GM12878 (cell line): Measurements from ENCODE around the gene PKP2. TPM values are rescaled to one million over a fixed set of nuclear protein-coding genes. Genes with fewer than 3 reads are reported as not detected.

Source experiments
- ATAC-seq: fragments of 200-7000 bp; cut with Tn5 transposase; 3 replicates; pipeline ENCODE4 v1.9.1; 2020; ENCODE audit warnings: mild to moderate bottlenecking, moderate library complexity
- BruUV-seq: library from RNA; stranded (reverse); fragments of 400-500 nt; replicated peaks from 2 replicates; lab custom pipeline; 2021; lab: Mats Ljungman, UMichigan
- CTCF ChIA-PET: fragments of 300-600 bp; sonication (Branson Sonifier 250); formaldehyde crosslinking; extraction: SDS; loops from one replicate; lab custom pipeline; 2021; ENCODE audit warnings: inconsistent platforms; lab: Yijun Ruan, JAX
- POLR2A ChIA-PET: fragments of 350-600 bp; formaldehyde crosslinking; extraction: SDS; loops from one replicate; lab custom pipeline; 2021; ENCODE audit warnings: inconsistent platforms; lab: Charles Lee
- RAD21 ChIA-PET: fragments of 300-600 bp; sonication (Branson Sonifier 250); formaldehyde crosslinking; loops from one replicate; lab custom pipeline; 2023; ENCODE audit warnings: antibody characterized with exemption; ENCODE audit not compliant: unreplicated experiment; lab: Charles Lee
- SMC1A ChIA-PET: fragments of 300-600 bp; sonication (Branson Sonifier 250); formaldehyde crosslinking; loops from one replicate; lab custom pipeline; 2023; ENCODE audit not compliant: unreplicated experiment, uncharacterized antibody; lab: Charles Lee
- DNase-seq: peaks from one replicate; pipeline ENCODE4 v3.0.0-alpha.2; 2011; ENCODE audit warnings: low read depth, low spot score
- FAIRE-seq: peaks from 3 replicates; lab custom pipeline; 2011; peaks lifted over from hg19 to GRCh38; lab: Jason Lieb, UNC
- H2AFZ ChIP-seq: 2 replicates; pipeline ENCODE4 v1.6.0; 2011; ENCODE audit warnings: low read depth, low read length, control low read depth; ENCODE audit not compliant: control insufficient read depth
- H3K27ac ChIP-seq: 2 replicates; pipeline ENCODE4 v1.5.1; 2011; ENCODE audit warnings: control low read depth; ENCODE audit not compliant: control insufficient read depth, insufficient read depth
- H3K27me3 ChIP-seq, 2 experiments: replicated peaks in 1 of 2; 2 replicates each; pipeline versions ENCODE4 v1.6.0 to v1.6.1; 2011; ENCODE audit warnings: low read length in 1 of 2; ENCODE audit not compliant: control insufficient read depth in 2 of 2, insufficient read depth in 2 of 2
- H3K36me3 ChIP-seq, 2 experiments: 2 replicates each; pipeline ENCODE4 v1.5.1; 2011; ENCODE audit warnings: low read length in 1 of 2; ENCODE audit not compliant: control insufficient read depth in 2 of 2, insufficient read depth in 2 of 2
- H3K4me1 ChIP-seq: 2 replicates; pipeline ENCODE4 v1.6.1; 2011; ENCODE audit warnings: mild to moderate bottlenecking, low read length, moderate library complexity, mixed read lengths; ENCODE audit not compliant: control insufficient read depth, insufficient read depth
- H3K4me2 ChIP-seq: 2 replicates; pipeline ENCODE4 v1.6.0; 2011; ENCODE audit warnings: control low read depth; ENCODE audit not compliant: control insufficient read depth, insufficient read depth
- H3K4me3 ChIP-seq: fragments of 200-600 bp; sonication (generic); 2 replicates; pipeline ENCODE4 v1.5.1; 2016
- H3K79me2 ChIP-seq: 2 replicates; pipeline ENCODE4 v1.6.0; 2011; ENCODE audit warnings: low read length; ENCODE audit not compliant: control insufficient read depth, insufficient read depth
- H3K9ac ChIP-seq: 2 replicates; pipeline ENCODE4 v1.8.0; 2011; ENCODE audit warnings: low read length, control low read depth, mixed read lengths; ENCODE audit not compliant: control insufficient read depth, insufficient read depth
- H3K9me3 ChIP-seq: replicated peaks from 3 replicates; pipeline ENCODE4 v1.5.1; 2011; ENCODE audit warnings: mild to moderate bottlenecking, low read length; ENCODE audit not compliant: control insufficient read depth, insufficient read depth
- H4K20me1 ChIP-seq: 2 replicates; pipeline ENCODE4 v1.6.0; 2011; ENCODE audit not compliant: control insufficient read depth, insufficient read depth
- ATF3 ChIP-seq: IDR thresholded peaks from 2 replicates; pipeline ENCODE4 v1.6.1; 2011; ENCODE audit warnings: low read depth, mild to moderate bottlenecking, low read length, moderate library complexity, borderline replicate concordance; ENCODE audit errors: extremely low read depth
- BACH1 ChIP-seq: fragments of 450-650 bp; IDR thresholded peaks from 2 replicates; pipeline ENCODE4 v1.6.1; 2017; ENCODE audit warnings: mild to moderate bottlenecking, borderline replicate concordance
- BHLHE40 ChIP-seq, 2 experiments: fragments of 450-650 bp in 1 of 2; IDR thresholded peaks; 2 replicates each; pipeline ENCODE4 v1.6.1; 2011 to 2017; ENCODE audit warnings: low read depth in 2 of 2, borderline replicate concordance in 1 of 2, improper control_type of control experiment in 1 of 2, low read length in 1 of 2, mild to moderate bottlenecking in 1 of 2
- CHD4 ChIP-seq: fragments of 200-600 bp; sonication (generic); IDR thresholded peaks from 2 replicates; pipeline ENCODE4 v1.6.1; 2016; ENCODE audit warnings: mild to moderate bottlenecking
- E4F1 ChIP-seq: fragments of 450-650 bp; IDR thresholded peaks from 2 replicates; pipeline ENCODE4 v1.6.1; 2018; ENCODE audit warnings: borderline replicate concordance, mild to moderate bottlenecking; ENCODE audit not compliant: partially characterized antibody
- ESRRA ChIP-seq: IDR thresholded peaks from 2 replicates; pipeline ENCODE4 v1.6.1; 2012; ENCODE audit warnings: mild to moderate bottlenecking, low read length, improper control_type of control experiment
- EZH2 ChIP-seq: IDR thresholded peaks from 2 replicates; pipeline ENCODE4 v1.6.1; 2012; ENCODE audit warnings: low read depth, mild to moderate bottlenecking, control low read depth, inconsistent platforms, low read length, borderline replicate concordance; ENCODE audit not compliant: control insufficient read depth
- HDAC6 ChIP-seq: fragments of 200-600 bp; sonication (generic); IDR thresholded peaks from one replicate; pipeline ENCODE4 v1.8.0; 2017; ENCODE audit warnings: antibody characterized with exemption; ENCODE audit not compliant: unreplicated experiment
- IKZF2 ChIP-seq, 2 experiments: fragments of 450-650 bp; IDR thresholded peaks; 2 replicates each; pipeline ENCODE4 v1.6.1; 2017; ENCODE audit warnings: mild to moderate bottlenecking in 2 of 2, moderate library complexity in 2 of 2
- JUND ChIP-seq: IDR thresholded peaks from 2 replicates; pipeline ENCODE4 v1.6.1; 2012; ENCODE audit warnings: low read depth, mild to moderate bottlenecking, low read length, improper control_type of control experiment, moderate library complexity
- LARP7 ChIP-seq: fragments of 450-650 bp; IDR thresholded peaks from 2 replicates; pipeline ENCODE4 v1.6.1; 2017; ENCODE audit warnings: mild to moderate bottlenecking
- MYC ChIP-seq: IDR thresholded peaks from 2 replicates; pipeline ENCODE4 v1.6.1; 2011; ENCODE audit warnings: mild to moderate bottlenecking, low read length, moderate library complexity, inconsistent platforms; ENCODE audit not compliant: insufficient read depth, insufficient replicate concordance, insufficient read length, severe bottlenecking
- WRNIP1 ChIP-seq: IDR thresholded peaks from 2 replicates; pipeline ENCODE4 v1.6.1; 2011; ENCODE audit warnings: low read depth, low read length, improper control_type of control experiment, borderline replicate concordance
- ZNF622 ChIP-seq: fragments of 450-650 bp; IDR thresholded peaks from 2 replicates; pipeline ENCODE4 v1.6.1; 2017; ENCODE audit warnings: mild to moderate bottlenecking, inconsistent platforms
- WGBS: methylation state at CpG from one replicate; pipeline ENCODE4 v1.1.6; 2016; ENCODE audit warnings: low lambda C conversion rate; ENCODE audit not compliant: insufficient replicate concordance, insufficient coverage; ENCODE audit errors: missing lambda C conversion rate; 5-methylcytosine and 5-hydroxymethylcytosine counted together
- in situ Hi-C: fragments of 300-500 bp; cut with MboI; formaldehyde crosslinking; loops from 9 replicates; pipeline ENCODE4 v1.14.3; 2018; ENCODE audit warnings: mixed read lengths
- intact Hi-C: fragments of 100-400 bp; cut with micrococcal nuclease; formaldehyde crosslinking; loops from one replicate; pipeline ENCODE4 v1.14.2; 2022; ENCODE audit not compliant: unreplicated experiment
- polyA plus RNA-seq, 11 experiments: library from polyadenylated mRNA; depleted of rRNA in 4 of 11; unstranded in 6 of 11; stranded (reverse) in 5 of 11; fragments of >200 nt; fragmentation: Nextera tagmentation in 4 of 11; fragmentation: Illumina TruSeq in 1 of 11; extraction: Ambion mirVana in 4 of 11; extraction: Trizol in 1 of 11; gene quantifications; 1 replicate in 1 of 11; 2 replicates in 10 of 11; pipeline versions ENCODE4 v1.2.1 to v1.2.3, GENCODE V29; 2011 to 2016; ENCODE audit warnings: inconsistent platforms in 2 of 11, missing spikeins in 2 of 11, low read depth in 1 of 11
- total RNA-seq, 4 experiments: library from RNA; depleted of rRNA in 3 of 4; stranded (reverse); fragments of >200 nt in 3 of 4; fragmentation: Illumina TruSeq in 1 of 4; extraction: Trizol in 1 of 4; gene quantifications; 2 replicates each; pipeline versions ENCODE4 v1.2.1 to v1.2.3, GENCODE V29; 2013 to 2021
- TF ChIP-seq, protein P1 (sequence below): IDR thresholded peaks from 2 replicates; pipeline ENCODE4 v1.6.1; 2012; ENCODE audit warnings: low read depth, low read length, improper control_type of control experiment
- TF ChIP-seq, protein P2 (sequence below): fragments of 450-650 bp; IDR thresholded peaks from 2 replicates; pipeline ENCODE4 v1.6.1; 2017; ENCODE audit warnings: low read depth, mild to moderate bottlenecking, moderate library complexity

PKP2 gene
- total and polyA plus RNA-seq, 10 of the 15 experiments (the other 5 are each of a cell fraction or from before 2014, with no cell fraction given) = 0.02 to 4.1 (median 0.07) TPM; not detected in 4

DNA sequence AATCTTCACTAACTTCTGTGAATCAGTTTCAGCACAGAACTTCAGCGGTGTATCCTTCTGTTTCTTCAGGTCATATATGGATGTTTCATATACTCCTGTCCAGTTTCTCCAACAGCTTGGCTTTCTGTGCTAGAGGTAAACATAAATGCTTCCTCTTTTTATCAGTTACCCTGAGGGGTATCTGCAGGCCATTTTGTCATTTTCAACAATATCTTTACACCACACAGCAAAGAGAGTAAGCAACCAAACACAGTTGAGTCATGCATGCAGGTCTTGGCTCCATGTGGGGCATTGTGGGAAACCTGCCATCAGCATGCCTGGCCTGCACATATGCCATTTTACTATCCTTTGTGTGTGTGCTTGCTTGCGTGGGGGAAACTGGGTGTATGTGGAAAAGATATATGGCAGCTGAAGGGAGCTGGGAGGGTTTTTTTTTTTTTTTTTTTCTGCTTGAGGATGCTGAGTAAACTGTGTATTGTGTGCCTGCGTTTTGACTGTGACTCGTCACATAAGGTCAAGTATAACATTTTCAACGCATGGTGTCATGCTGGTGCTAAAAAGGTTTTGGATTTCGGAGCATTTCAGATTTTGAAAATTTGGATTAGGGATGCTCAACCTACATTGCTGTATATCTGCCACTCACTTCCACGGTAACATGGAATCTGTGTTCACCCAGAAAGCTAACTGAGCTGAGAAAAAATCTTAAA is 84.7 kb downstream of the PKP2 start:
- TF ChIP-seq EZH2 = no peak
- TF ChIP-seq BHLHE40 (IDR thresholded peaks at IDR 0.05; ENCODE audit: borderline replicate concordance in 1 of 2, low read depth in 2 of 2, low read length in 1 of 2) = no peak
- TF ChIP-seq CHD4 = no peak
- TF ChIP-seq LARP7 = no peak
- no peak for TF ChIP-seq MYC
- TF ChIP-seq IKZF2 (IDR thresholded peaks at IDR 0.05) = no peak
- no peak for TF ChIP-seq JUND
- TF ChIP-seq ATF3 = no peak
- no peak for TF ChIP-seq E4F1
- TF ChIP-seq, protein P1, sequence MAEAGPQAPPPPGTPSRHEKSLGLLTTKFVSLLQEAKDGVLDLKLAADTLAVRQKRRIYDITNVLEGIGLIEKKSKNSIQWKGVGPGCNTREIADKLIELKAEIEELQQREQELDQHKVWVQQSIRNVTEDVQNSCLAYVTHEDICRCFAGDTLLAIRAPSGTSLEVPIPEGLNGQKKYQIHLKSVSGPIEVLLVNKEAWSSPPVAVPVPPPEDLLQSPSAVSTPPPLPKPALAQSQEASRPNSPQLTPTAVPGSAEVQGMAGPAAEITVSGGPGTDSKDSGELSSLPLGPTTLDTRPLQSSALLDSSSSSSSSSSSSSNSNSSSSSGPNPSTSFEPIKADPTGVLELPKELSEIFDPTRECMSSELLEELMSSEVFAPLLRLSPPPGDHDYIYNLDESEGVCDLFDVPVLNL = no peak
- TF ChIP-seq, protein P2, sequence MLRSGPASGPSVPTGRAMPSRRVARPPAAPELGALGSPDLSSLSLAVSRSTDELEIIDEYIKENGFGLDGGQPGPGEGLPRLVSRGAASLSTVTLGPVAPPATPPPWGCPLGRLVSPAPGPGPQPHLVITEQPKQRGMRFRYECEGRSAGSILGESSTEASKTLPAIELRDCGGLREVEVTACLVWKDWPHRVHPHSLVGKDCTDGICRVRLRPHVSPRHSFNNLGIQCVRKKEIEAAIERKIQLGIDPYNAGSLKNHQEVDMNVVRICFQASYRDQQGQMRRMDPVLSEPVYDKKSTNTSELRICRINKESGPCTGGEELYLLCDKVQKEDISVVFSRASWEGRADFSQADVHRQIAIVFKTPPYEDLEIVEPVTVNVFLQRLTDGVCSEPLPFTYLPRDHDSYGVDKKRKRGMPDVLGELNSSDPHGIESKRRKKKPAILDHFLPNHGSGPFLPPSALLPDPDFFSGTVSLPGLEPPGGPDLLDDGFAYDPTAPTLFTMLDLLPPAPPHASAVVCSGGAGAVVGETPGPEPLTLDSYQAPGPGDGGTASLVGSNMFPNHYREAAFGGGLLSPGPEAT = no peak
- TF ChIP-seq ESRRA = no peak
- TF ChIP-seq ZNF622 = no peak
- no peak for TF ChIP-seq WRNIP1
- TF ChIP-seq BACH1 = no peak
- TF ChIP-seq HDAC6 = no peak
- ChIA-PET RAD21 (no interaction called here), CTCF (no interaction called here), SMC1A (no interaction called here), POLR2A (interaction anchor here (0.5 kb wide), 1 partner anchor 125 kb away, joined by 4 read pairs; no protein-coding TSS in a partner anchor)
- Histone ChIP-seq H3K27ac (no peak overlapping the region), H2AFZ (no peak overlapping the region), H3K9me3 (no peaks in the 10 kb centered on the region), H3K4me3 (no peak overlapping the region), H3K36me3 (no peaks in the 10 kb centered on the region), H3K79me2 (no peaks in the 10 kb centered on the region), H4K20me1 (no peaks in the 10 kb centered on the region), H3K27me3 (no peaks in the 10 kb centered on the region), H3K9ac (no peak overlapping the region), H3K4me2 (no peak overlapping the region), H3K4me1 (no peaks in the 10 kb centered on the region)
- DNase-seq (no peak), FAIRE-seq (no peak), ATAC-seq (no peak)
- WGBS = 27% methylated on average over 7 of the region's 7 CpGs
- intact Hi-C loops (no loop called here), in situ Hi-C loops (no loop called here)
- no TSS peak for BruUV-seq
